ENCODE data around the gene SRSF10.

- no peak for TF ChIP-seq TSHZ2 (CRISPR knock-in tag; IDR thresholded peaks at IDR 0.05)
- TF ChIP-seq ZFP3 (CRISPR knock-in tag; IDR thresholded peaks at IDR 0.05) = no peak
- TF ChIP-seq ZNF565 (CRISPR knock-in tag; conservative IDR thresholded peaks at IDR 0.05; ENCODE audit: low read depth) = no peak
- no peak for TF ChIP-seq OSR1 (CRISPR knock-in tag; IDR thresholded peaks at IDR 0.05)
- no peak for TF ChIP-seq PATZ1 (CRISPR knock-in tag; IDR thresholded peaks at IDR 0.05; ENCODE audit: borderline replicate concordance)
- TF ChIP-seq GLIS3 (CRISPR knock-in tag; IDR thresholded peaks at IDR 0.05) = no peak
- no peak for TF ChIP-seq SNAI2 (CRISPR knock-in tag; IDR thresholded peaks at IDR 0.05)
- TF ChIP-seq ZFP30 (CRISPR knock-in tag; IDR thresholded peaks at IDR 0.05) = no peak
- TF ChIP-seq TOX (CRISPR knock-in tag; IDR thresholded peaks at IDR 0.05; ENCODE audit: borderline replicate concordance) = no peak
Observed at GRCh38 chr1:23989263-23989662, 9.1 kb upstream of the SRSF10 start.
